Measurements from ENCODE around the gene PLA2G4B. TPM values are rescaled to one million over a fixed set of nuclear protein-coding genes. Genes with fewer than 3 reads are reported as not detected.

Gene PLA2G4B
- total RNA-seq, 2 donors from 2014 or later, result 8.3 to 9.4 TPM

DNA sequence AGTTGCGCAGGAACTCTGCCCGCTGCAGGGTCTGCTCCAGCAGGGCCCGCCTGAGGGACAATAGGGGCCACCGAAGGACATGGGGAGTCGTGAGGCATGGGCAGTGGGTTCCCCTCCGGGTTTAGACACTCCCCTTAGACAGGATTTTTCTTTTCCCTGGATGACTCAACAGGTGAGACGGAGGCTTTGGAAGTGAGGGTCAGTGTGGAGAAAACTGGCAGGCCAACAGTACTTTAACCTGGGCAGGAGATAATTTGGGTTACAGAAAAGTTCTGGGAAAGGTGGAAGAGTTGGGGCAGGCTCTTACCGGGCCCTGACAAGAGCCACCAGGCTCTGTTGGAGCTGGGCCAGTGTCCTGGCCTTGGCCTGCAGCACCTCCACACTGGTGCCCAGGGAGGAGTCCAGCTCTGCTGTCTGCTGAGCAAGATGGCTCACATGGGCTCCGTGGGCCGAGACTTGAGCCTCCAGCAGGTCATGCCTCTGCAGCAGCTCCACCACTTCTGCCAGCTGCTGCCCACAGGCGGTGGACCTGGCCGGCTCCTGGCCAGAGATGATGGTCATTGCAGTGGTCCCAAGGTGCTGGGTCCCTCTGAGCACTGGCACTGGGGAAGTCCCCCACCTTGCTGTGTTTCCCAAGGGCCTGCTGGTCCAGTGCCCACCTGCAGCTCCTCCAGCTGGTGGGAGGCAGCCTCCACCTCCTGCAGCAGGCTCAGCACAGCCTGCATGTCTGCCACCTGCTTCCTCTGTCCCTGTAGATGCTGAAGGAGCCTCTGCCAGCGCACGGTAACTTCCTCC, 44.2 kb downstream of the PLA2G4B start:
- Mint-ChIP-seq H3K27ac (no peak overlapping the region), H3K36me3 (peaks cover 0 to 4% of the 10 kb centered on the region in 2 donors), H3K9me3 (no peaks in the 10 kb centered on the region)
- ATAC-seq (no peak), DNase-seq (ENCODE audit: low spot score in 2 of 2) (no peak)

DNA sequence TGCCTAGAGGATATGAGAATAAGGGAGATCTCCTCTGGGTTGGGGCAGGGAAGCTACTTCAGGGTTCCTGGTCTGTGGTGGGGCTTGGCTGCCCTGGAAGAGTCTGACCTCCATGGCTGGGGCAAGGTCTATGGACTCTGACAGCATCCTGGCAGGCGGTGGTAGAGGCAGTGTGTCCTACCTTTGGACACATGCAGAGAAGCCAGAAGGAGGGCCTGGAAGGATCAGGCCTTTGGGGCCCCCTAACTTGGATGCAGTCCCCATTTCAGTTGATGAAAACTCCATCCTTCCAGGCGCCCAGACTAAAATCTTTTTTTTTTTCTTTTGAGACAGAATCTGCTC, 44.8 kb downstream of the PLA2G4B start:
- no peak for DNase-seq (ENCODE audit: low spot score in 2 of 2)

DNA sequence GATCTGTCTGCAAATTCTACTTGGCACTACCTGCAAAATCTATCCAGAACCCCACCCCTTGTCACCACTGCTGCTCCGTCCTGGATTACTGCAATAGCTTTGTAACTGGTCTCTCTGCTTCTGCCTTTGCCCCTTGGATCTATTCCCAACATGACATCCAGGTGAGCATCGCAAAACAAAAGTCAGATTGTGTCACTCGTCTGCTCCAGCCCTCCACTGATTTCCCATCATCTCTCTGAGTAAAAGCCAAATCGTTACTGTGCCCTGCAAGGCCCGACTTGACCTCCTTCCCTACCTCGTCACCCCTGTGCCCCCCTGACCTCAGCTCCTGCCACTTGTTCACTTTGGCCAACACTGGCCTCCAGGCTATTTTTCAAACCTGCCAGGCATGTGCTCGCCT, 45.8 kb downstream of the PLA2G4B start:
- Mint-ChIP-seq H3K9me3 (no peaks in the 10 kb centered on the region), H3K27ac (no peak overlapping the region), H3K36me3 (peaks cover 0 to 4% of the 10 kb centered on the region in 2 donors)
- ATAC-seq (no peak), DNase-seq (ENCODE audit: low spot score in 2 of 2) (no peak)

More for the DNA sequence above, 44.8 kb downstream of the PLA2G4B start:
- H3K27ac Mint-ChIP-seq, result no peak overlapping the region
- peaks cover 0 to 4% of the 10 kb centered on the region in 2 donors for H3K36me3 Mint-ChIP-seq
- no peaks in the 10 kb centered on the region for H3K9me3 Mint-ChIP-seq
- ATAC-seq, result no peak

DNA sequence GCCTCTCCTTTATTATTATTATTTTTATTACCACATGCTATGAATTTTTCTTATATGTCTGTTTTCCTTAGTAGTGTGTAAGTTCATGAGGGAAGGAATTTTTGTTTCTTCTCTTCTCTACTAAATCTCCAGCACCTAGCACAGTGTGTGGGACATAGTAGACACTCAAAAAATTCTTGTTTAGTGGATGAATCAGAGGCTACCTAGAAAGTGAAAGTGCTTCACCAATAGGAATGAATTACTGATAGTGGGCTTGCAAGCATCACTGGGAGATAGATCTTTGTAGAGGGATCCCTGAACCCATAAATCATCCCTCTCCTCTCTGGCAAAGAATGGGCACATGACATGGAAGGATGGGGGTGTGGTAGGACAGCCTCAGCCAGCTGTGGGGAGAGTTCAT, 46.7 kb downstream of the PLA2G4B start:
- Mint-ChIP-seq H3K36me3 (peaks cover 0 to 4% of the 10 kb centered on the region in 2 donors), H3K9me3 (no peaks in the 10 kb centered on the region), H3K27ac (no peak overlapping the region)
- ATAC-seq (no peak), DNase-seq (ENCODE audit: low spot score in 2 of 2) (no peak)

DNA sequence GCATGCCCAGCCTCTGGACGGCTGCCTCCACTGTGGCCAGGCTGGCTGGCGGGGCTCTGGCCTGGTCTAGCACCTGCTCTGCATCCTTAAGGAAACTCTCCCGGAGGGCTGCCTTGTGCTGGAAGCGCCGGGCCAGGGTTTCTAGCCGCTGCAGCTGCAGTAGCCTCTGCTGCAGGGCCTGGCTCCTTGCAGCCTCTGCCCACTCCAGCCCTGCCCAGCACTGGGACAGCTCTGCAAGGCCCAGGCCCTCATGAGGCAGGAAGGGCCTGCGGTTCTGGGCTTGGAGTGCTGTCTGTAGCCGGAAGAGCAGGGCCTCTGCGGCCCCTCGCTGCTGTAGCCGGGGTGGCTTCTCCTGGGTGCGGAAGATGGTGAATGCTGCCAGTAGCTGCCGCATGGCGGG, 47.2 kb downstream of the PLA2G4B start:
- no peak for ATAC-seq
- Mint-ChIP-seq H3K9me3 (no peaks in the 10 kb centered on the region), H3K36me3 (peaks cover 0 to 4% of the 10 kb centered on the region in 2 donors), H3K27ac (no peak overlapping the region)
- no peak for DNase-seq (ENCODE audit: low spot score in 2 of 2)

DNA sequence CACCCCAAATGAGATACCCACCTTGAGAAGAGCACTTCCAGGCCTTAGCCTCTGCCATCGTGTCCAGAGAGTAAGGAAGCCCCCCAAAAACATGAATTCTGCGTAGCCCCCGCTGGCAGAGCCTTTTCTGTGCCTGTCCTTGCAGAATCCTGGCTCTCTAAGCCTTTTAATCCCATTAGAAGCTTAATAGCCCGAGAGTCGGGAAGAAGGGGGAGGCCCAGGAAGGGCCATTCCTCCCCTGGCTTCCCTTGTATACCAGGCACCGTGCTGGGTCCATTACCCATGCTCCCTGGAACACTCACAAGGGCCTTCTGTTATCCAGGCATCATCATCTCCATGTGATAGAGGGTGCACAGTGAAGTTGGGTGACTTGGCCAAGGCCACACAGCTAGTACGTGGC, 48.1 kb downstream of the PLA2G4B start:
- H3K36me3 Mint-ChIP-seq, result no peaks in the 10 kb centered on the region
- H3K9me3 Mint-ChIP-seq, result no peaks in the 10 kb centered on the region
- ATAC-seq (no peak), DNase-seq (ENCODE audit: low spot score in 2 of 2) (no peak)
- H3K27ac Mint-ChIP-seq, result no peak overlapping the region

DNA sequence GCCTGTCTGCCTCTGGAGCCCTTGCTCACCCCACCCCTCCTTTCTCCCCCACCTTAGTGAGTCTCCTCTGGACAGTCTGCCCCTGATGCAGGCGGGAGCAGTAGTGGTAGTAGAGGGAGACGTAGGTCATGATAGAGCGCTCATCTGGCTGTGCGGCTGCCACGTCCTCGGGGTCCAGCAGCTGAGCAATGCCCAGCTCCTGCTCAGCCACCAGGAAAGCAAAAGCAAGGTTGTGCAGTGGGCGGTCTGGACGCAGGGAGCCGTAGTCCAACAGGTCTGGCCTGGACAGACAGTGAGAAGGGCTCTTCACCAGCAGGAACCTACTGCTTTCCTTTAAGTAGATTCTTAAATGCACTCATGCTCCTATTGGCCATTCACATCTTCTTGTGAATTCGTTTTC, 48.5 kb downstream of the PLA2G4B start:
- ATAC-seq (no peak), DNase-seq (ENCODE audit: low spot score in 2 of 2) (no peak)
- Mint-ChIP-seq H3K36me3 (no peaks in the 10 kb centered on the region), H3K9me3 (no peaks in the 10 kb centered on the region), H3K27ac (no peak overlapping the region)

DNA sequence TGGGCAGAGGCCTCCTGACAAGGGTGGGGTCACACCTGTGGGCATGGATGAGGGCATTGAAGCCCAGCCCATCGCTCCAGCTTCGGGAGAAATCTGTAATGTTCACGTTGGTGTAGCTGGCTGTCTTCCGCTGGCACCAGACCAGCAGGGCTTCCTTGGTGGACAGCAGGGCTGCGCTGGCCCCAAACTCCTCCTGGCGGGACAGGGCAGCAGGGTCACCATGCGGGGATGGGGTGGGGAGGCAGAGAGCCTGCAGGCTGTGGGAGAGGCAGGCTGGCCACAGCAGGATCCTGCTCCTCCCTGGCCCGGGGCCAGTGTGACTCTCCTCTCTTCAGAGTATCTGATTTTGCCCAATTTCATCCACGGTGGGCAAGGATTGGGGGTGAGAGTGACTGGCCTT, 49.2 kb downstream of the PLA2G4B start:
- peak overlapping the region in 1 of 2 donors; percentile 77 for H3K27ac Mint-ChIP-seq
- H3K36me3 Mint-ChIP-seq, result no peaks in the 10 kb centered on the region
- ATAC-seq (no peak), DNase-seq (ENCODE audit: low spot score in 2 of 2) (no peak)
- H3K9me3 Mint-ChIP-seq, result no peaks in the 10 kb centered on the region

DNA sequence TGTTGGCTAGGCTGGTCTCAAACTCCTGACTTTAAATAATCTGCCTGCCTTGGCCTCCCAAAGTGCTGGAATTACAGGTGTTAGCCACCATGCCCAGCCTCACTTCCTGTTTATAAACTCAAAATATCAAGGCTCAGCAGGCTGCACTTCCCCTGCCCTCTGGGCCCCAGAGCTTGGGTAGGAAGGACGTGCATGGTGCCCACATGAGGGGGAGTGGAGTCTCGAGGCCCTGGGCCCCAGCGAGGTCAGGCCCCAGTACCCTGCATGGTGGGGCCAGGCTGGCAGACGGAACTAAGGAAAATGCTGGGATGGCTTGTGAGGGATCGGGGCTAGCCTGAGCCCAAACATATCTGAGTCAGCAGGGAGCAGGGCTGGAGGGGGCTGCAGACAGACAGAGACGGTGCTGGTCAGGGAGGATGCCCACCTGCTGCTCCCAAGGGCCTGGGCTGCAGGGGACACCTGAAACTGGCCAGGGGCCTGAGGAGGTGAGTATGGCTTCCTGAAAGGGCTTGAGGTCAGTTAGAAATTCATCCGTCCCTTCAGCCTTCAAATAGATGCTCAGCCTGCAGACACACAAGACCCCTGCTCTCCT, 50.1 kb downstream of the PLA2G4B start:
- no peak for ATAC-seq
- DNase-seq (ENCODE audit: low spot score in 2 of 2), result no peak

DNA sequence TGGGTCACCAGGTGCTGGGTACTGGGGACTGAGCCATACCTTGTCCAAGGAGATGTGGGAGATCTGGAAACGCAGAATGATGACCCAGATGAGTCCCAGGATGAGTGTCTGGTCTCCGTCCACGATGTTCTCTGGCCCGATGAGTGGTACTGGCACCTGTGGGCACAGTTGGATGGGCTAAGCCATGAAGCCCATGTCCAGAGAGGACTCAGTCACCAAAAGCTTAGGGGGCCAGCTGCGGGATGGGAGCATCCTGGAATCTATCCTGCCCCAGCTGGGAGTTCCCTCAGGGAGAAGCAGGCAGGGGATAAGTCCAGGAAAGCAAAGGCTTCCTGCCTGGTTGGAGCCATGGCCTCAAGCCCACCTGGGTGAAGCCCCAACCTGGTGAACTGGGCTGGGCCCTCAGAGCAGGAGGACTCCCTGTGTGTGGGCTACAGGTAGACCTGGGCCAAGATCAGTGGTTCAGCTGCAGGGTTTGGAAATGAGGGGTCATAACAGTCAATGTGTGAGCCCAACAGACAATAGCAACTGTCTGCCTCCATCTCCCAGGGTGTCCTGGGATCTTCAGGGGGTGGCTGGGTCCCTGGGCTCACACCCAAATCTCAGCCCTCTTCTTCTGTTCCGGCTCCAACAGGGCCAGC, 51.5 kb downstream of the PLA2G4B start:
- no peaks in the 10 kb centered on the region for H3K36me3 Mint-ChIP-seq
- DNase-seq (ENCODE audit: low spot score in 2 of 2) (no peak), ATAC-seq (no peak)
- H3K27ac Mint-ChIP-seq, result peak overlapping the region in 1 of 2 donors; percentile 30
- no peaks in the 10 kb centered on the region for H3K9me3 Mint-ChIP-seq

More for the DNA sequence above, 50.1 kb downstream of the PLA2G4B start:
- Mint-ChIP-seq H3K27ac (peak overlapping the region; percentile 7 to 77), H3K9me3 (no peaks in the 10 kb centered on the region), H3K36me3 (no peaks in the 10 kb centered on the region)

DNA sequence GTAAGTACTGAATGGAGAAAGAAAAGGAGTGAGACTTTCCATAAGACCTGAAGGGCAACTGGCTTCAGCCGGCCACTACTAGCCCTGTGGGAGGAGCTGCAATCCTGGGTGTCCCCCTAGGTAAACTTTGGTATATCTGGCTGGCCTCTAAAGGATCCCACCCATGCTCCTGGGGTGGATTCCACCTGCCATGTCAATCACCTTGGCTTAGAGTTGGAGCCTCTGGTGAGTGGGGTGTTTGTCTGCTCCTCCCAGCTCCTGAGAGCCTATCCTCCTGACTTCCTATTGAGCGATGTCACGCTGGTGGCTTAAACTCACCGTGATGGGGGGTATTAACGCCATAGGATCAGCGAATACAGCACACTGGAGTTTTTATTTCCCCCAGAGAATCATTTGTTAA, 52.6 kb downstream of the PLA2G4B start:
- ATAC-seq (no peak), DNase-seq (ENCODE audit: low spot score in 2 of 2) (no peak)
- peak overlapping the region in 1 of 2 donors; percentile 30 for H3K27ac Mint-ChIP-seq
- no peaks in the 10 kb centered on the region for H3K36me3 Mint-ChIP-seq
- H3K9me3 Mint-ChIP-seq, result no peaks in the 10 kb centered on the region

DNA sequence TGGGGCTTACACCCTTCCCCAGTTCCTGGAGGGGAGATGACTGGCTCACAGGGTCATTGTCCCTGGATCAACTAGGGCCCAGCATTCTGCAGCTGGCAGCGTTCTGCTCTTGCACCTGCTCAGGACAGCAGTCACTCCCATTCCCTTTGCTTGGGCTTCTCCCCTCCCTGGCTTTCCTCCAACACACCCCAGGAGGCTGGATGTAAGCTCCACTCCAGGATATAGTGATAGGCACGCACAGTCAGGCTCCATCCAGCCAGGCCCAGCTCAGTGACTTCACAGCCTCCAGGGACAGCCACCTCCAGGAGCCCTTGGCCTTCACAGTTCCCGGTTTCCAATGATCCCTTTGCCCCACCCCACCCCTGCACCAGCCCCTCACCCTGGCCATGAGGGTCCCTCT, 53.3 kb downstream of the PLA2G4B start:
- no peak for ATAC-seq
- no peaks in the 10 kb centered on the region for H3K9me3 Mint-ChIP-seq
- H3K36me3 Mint-ChIP-seq, result no peaks in the 10 kb centered on the region
- no peak for DNase-seq (ENCODE audit: low spot score in 2 of 2)
- H3K27ac Mint-ChIP-seq, result peak overlapping the region in 1 of 2 donors; percentile 60

DNA sequence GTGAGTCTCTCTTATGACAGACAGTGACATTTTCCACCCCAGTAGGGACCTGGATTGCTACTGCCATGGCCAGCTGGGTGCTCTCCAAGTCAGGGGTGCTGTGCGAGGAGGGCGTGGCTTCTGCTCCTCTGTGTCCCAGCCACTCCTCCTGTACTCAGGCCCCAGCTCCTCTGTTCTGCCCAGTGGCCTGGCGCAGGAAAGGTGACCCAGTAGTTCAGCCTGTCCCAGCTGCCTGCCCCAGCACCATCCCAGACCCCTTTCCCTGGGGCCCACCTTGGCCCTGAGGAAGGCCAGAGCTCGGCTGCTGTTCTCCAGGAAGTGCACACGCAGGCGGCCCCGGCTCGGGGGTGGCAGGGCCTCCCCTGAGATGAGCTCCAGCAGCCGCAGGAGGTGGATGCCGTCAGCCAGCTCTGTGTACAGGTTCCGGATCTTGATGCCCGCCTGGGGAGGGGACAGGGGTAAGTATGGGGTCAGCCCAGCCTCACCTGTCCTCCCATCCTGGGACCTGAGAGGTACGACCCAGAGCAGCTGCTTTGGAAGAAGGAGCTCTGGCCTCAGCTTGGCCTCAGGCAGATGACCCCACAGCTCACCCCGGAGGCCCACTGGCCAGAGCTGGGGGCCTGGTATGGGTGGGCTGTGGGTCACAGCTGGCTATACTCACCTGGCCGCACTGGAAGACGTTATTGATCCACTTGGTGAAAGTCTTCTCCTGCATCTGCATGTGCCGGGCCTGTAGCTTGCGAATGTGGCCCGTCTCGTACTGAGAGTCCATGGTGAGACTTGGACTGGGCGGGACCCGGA, 54.2 kb downstream of the PLA2G4B start:
- no peaks in the 10 kb centered on the region for H3K9me3 Mint-ChIP-seq
- no peaks in the 10 kb centered on the region for H3K36me3 Mint-ChIP-seq
- H3K27ac Mint-ChIP-seq, result peak overlapping the region; percentile 60 to 90
- ATAC-seq, result peak; percentile 19 to 22
- no peak for DNase-seq (ENCODE audit: low spot score in 2 of 2)

DNA sequence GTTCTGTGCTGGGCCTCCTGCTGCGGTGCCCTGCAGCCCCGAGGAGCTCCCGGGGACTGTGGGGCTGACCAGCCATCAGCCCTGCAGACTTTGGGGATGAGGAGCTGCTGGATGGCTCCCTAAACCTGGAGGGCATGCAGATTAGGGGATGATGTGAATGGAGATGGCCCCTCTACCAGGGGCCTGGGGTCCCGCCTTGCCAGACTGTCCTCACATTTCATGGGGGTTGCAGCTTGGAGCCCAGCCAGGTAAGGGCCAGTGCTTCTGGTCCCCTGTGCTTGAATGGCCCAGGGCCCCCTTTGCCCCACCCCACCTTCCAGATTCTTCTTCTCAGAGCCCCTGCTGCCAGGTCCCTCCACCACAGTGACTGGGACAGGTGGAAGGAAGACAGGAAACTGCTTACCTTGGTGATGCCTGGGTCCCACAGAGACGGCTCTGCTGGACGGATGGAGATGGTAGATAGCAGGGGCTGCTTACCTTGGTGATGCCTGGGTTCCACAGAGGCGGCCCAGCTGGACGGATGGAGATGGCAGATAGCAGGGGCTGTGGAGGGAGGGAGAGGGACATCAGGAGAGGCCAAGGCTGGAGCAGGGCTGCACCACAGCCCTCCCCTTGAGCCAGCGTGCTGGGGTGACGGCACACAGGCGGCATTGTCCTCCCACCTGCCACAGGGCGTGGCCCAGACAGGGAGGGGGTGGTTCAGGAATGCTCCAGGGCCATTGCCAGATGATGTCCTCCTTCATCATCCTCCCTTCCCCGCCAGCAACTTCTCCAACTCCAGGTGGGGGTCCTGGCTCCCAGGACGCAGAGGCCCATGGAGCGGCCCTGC, 55.0 kb downstream of the PLA2G4B start, which contains the start of gene SPTBN5:
TSS of gene SPTBN5 (minus strand) at position 632 of the 829 bp plus-strand sequence. CDS start at position 76, 556 bp downstream.
- no peak for ATAC-seq
- DNase-seq (ENCODE audit: low spot score in 2 of 2), result no peak
- Mint-ChIP-seq H3K36me3 (no peaks in the 10 kb centered on the region), H3K9me3 (no peaks in the 10 kb centered on the region), H3K27ac (peak within 1 kb of the TSS; percentile 85 to 93)

DNA sequence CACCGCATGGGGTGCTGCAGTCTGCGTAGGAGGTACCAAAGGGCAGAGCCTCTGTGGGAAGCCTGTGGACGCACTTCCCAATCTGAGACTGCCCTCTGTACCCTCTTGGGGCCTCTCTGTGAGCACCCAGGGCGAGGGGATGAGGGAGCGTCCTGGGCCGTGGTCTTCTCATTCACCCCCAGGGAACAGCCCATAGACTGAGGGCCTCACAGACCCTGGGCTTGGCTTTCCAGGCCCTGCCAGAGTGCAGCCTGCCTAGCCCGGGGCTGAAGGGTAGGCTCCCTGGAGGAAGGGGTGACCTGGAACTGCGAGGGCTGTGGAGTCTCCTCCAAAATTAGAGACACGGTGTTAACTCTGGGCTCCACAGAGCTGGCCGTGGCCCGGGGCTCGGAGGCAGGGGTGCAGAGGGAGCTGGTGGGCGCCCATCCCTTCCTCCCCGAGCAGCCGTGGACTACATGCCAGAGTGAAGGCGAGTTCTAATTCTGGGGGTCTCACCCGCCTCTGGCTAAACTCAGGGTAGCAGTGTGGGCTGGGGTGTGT, 55.7 kb downstream of the PLA2G4B start:
- DNase-seq (ENCODE audit: low spot score in 2 of 2) (no peak), ATAC-seq (peak; percentile 3 to 14)
- H3K27ac Mint-ChIP-seq, result peak overlapping the region; percentile 85 to 93
- no peaks in the 10 kb centered on the region for H3K9me3 Mint-ChIP-seq
- peaks cover 0 to 5% of the 10 kb centered on the region in 2 donors for H3K36me3 Mint-ChIP-seq
